GM21786 (cell line): Measurements from ENCODE around the gene TRPV5.
A peak's percentile ranks its signal among the peaks of the same experiment; 100 is the strongest.

Experiments
- ATAC-seq: cut with Tn5 transposase; IDR thresholded peaks from one replicate; pipeline ENCODE4 v1.9.1; 2021; ENCODE audit not compliant: unreplicated experiment

TRPV5 gene

GRCh38 chr7:142887282-142888015 is 46.1 kb downstream of the TRPV5 start:
- no peak for ATAC-seq

GRCh38 chr7:142886866-142887265 is 46.7 kb downstream of the TRPV5 start:
- ATAC-seq = no peak

- no peak for ATAC-seq
Measured at GRCh38 chr7:142885311-142886230, 48.0 kb downstream of the TRPV5 start, which contains the start of gene TRPV6. Gene TRPV6, minus strand, starts transcription at chr7:142885745.

GRCh38 chr7:142884286-142884640 is 49.3 kb downstream of the TRPV5 start:
- no peak for ATAC-seq

GRCh38 chr7:142883571-142884285 is 49.8 kb downstream of the TRPV5 start:
- no peak for ATAC-seq

GRCh38 chr7:142883145-142883544 is 50.4 kb downstream of the TRPV5 start:
- ATAC-seq = no peak

GRCh38 chr7:142882338-142882678 is 51.2 kb downstream of the TRPV5 start:
- no peak for ATAC-seq

- no peak for ATAC-seq
Measured at GRCh38 chr7:142881586-142882337, 51.8 kb downstream of the TRPV5 start.

GRCh38 chr7:142880876-142881505 is 52.6 kb downstream of the TRPV5 start:
- ATAC-seq = peak; percentile 81

GRCh38 chr7:142879060-142879459 is 54.5 kb downstream of the TRPV5 start:
- no peak for ATAC-seq

GRCh38 chr7:142878315-142878714 is 55.2 kb downstream of the TRPV5 start:
- no peak for ATAC-seq

GRCh38 chr7:142876991-142877910 is 56.3 kb downstream of the TRPV5 start:
- ATAC-seq = no peak

GRCh38 chr7:142876236-142876960 is 57.1 kb downstream of the TRPV5 start:
- no peak for ATAC-seq

GRCh38 chr7:142875456-142875855 is 58.1 kb downstream of the TRPV5 start:
- no peak for ATAC-seq

- no peak for ATAC-seq
Measured at GRCh38 chr7:142874837-142875236, 58.7 kb downstream of the TRPV5 start.

- no peak for ATAC-seq
Measured at GRCh38 chr7:142874409-142874808, 59.1 kb downstream of the TRPV5 start.

GRCh38 chr7:142873871-142874270 is 59.7 kb downstream of the TRPV5 start:
- ATAC-seq = no peak

GRCh38 chr7:142873281-142873784 is 60.2 kb downstream of the TRPV5 start:
- ATAC-seq = peak; percentile 69
